ENCODE results near the gene CERS6.

DNA sequence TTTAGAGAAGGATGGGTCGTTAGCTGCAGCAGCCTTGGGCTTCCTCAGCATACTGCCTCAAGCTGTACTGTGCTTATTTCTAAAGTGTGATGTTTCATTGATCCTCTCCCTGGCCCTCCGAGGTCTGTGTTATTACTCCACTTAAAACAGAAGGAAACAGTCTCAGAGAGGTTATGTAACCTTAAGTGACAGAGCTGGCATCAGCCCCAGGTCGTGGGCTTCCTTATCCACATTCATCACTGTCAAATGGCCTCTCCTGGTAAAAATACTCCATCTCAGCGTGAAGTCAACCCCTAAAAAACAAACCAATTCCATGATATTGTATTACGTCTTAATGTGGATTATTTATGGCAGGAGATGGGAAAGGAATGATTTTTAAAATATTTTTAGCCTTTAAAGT is 193.0 kb downstream of the CERS6 start:
- TF ChIP-seq CTCF (IDR thresholded peaks at IDR 0.05) (no peak), POLR2A (IDR thresholded peaks at IDR 0.05) (no peak), POLR2AphosphoS5 (IDR thresholded peaks at IDR 0.05) (no peak)

All from breast epithelium (tissue), 3 donors.